ENCODE results near the gene QARS1.

DNA sequence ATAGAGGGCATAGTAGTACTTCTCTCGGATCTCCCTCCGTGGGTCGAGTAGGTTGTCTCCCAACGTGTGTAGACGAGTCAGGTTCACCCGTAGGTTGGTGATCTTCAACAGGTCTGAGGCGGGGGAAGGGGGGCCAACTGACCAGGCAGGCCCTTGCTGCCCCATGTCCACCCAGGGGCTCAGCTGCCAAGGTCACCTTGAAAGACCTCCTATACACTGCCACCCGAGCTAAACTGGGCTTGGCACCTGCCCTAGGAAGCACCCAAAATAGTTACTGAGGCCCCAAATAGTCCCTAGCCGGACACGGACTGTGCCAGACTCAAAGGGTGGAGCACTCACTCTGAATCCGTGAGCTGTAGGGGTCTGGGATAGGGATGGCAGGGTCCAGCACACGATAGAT, 26.5 kb upstream of the QARS1 start:
- no peak for TF ChIP-seq POLR2A (IDR thresholded peaks at IDR 0.05)
- TF ChIP-seq, protein P1, sequence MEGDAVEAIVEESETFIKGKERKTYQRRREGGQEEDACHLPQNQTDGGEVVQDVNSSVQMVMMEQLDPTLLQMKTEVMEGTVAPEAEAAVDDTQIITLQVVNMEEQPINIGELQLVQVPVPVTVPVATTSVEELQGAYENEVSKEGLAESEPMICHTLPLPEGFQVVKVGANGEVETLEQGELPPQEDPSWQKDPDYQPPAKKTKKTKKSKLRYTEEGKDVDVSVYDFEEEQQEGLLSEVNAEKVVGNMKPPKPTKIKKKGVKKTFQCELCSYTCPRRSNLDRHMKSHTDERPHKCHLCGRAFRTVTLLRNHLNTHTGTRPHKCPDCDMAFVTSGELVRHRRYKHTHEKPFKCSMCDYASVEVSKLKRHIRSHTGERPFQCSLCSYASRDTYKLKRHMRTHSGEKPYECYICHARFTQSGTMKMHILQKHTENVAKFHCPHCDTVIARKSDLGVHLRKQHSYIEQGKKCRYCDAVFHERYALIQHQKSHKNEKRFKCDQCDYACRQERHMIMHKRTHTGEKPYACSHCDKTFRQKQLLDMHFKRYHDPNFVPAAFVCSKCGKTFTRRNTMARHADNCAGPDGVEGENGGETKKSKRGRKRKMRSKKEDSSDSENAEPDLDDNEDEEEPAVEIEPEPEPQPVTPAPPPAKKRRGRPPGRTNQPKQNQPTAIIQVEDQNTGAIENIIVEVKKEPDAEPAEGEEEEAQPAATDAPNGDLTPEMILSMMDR (IDR thresholded peaks at IDR 0.05) = no peak

Measured in transverse colon (tissue), 3 donors.